HepG2 (cell line): ENCODE measurements around the gene GRIN3B. TPM values are rescaled to one million over a fixed set of nuclear protein-coding genes. Genes with fewer than 3 reads are reported as not detected.
A peak's percentile ranks its signal among the peaks of the same experiment; 100 is the strongest.

Experiments used
- CREB1 ChIP-seq, 2 experiments: fragments of 450-650 bp in 1 of 2; IDR thresholded peaks; 2 replicates each; pipeline ENCODE4 v1.6.1; 2016 to 2017; ENCODE audit warnings: control low read depth in 1 of 2, mild to moderate bottlenecking in 1 of 2, missing compliant biosample characterization in 1 of 2, missing genetic modification characterization in 1 of 2
- DR1 ChIP-seq: sonication (generic); formaldehyde crosslinking; IDR thresholded peaks from 2 replicates; pipeline ENCODE4 v1.8.0; 2021; ENCODE audit warnings: mild to moderate bottlenecking, missing genetic modification reagents, inconsistent platforms
- KLF6 ChIP-seq: IDR thresholded peaks from 2 replicates; pipeline ENCODE4 v1.8.0; 2016; ENCODE audit warnings: missing biosample characterization, missing genetic modification reagents
- MEIS1 ChIP-seq: sonication (generic); formaldehyde crosslinking; IDR thresholded peaks from 2 replicates; pipeline ENCODE4 v1.9.0; 2021; ENCODE audit warnings: mild to moderate bottlenecking, missing genetic modification reagents, moderate library complexity, borderline replicate concordance
- RARA ChIP-seq: IDR thresholded peaks from 2 replicates; pipeline ENCODE4 v1.6.1; 2016; ENCODE audit warnings: missing genetic modification reagents, missing compliant biosample characterization
- SIX4 ChIP-seq: sonication (generic); formaldehyde crosslinking; IDR thresholded peaks from 2 replicates; pipeline ENCODE4 v1.4.0; 2020; ENCODE audit warnings: missing genetic modification reagents
- TBL1XR1 ChIP-seq: fragments of 150-350 bp; IDR thresholded peaks from 2 replicates; pipeline ENCODE4 v1.6.1; 2014; ENCODE audit warnings: borderline replicate concordance, low read length; ENCODE audit not compliant: partially characterized antibody
- ZMYM2 ChIP-seq: sonication (generic); formaldehyde crosslinking; IDR thresholded peaks from 2 replicates; pipeline ENCODE4 v1.8.0; 2022; ENCODE audit warnings: mild to moderate bottlenecking, missing genetic modification reagents
- ZNF143 ChIP-seq: sonication (generic); formaldehyde crosslinking; IDR thresholded peaks from 2 replicates; pipeline ENCODE4 v1.4.0; 2020; ENCODE audit warnings: missing genetic modification reagents
- polyA plus RNA-seq, 8 experiments: library from polyadenylated mRNA; depleted of rRNA in 3 of 8; stranded (reverse) in 7 of 8; unstranded in 1 of 8; fragments of >200 nt; fragmentation: Illumina TruSeq in 4 of 8; extraction: Trizol in 4 of 8; gene quantifications; 2 replicates each; pipeline versions ENCODE4 v1.2.1 to v1.2.3, GENCODE V29; 2011 to 2016; ENCODE audit warnings: low read depth in 4 of 8, missing spikeins in 1 of 8, mixed read lengths in 1 of 8; ENCODE audit not compliant: insufficient read depth in 1 of 8
- total RNA-seq, 5 experiments: library from RNA; depleted of rRNA; stranded (reverse); fragments of >200 nt; fragmentation: Illumina TruSeq; extraction: Trizol; gene quantifications; 2 replicates each; pipeline ENCODE4 v1.2.3, GENCODE V29; 2016; ENCODE audit warnings: low read depth in 1 of 5
- TF ChIP-seq, protein P1 (sequence below): sonication (generic); formaldehyde crosslinking; IDR thresholded peaks from 2 replicates; pipeline ENCODE4 v1.5.0; 2020; ENCODE audit warnings: missing genetic modification reagents, mild to moderate bottlenecking, borderline replicate concordance
- TF ChIP-seq, protein P2 (sequence below): sonication (generic); formaldehyde crosslinking; conservative IDR thresholded peaks from 2 replicates; pipeline ENCODE4 v1.8.0; 2022; ENCODE audit warnings: low read depth, missing genetic modification reagents
- TF ChIP-seq, protein P3 (sequence below): IDR thresholded peaks from 2 replicates; pipeline ENCODE4 v1.6.1; 2018; ENCODE audit warnings: missing genetic modification reagents
- TF ChIP-seq, protein P4 (sequence below): sonication (generic); formaldehyde crosslinking; IDR thresholded peaks from 2 replicates; pipeline ENCODE4 v1.4.0; 2020; ENCODE audit warnings: missing genetic modification reagents, mild to moderate bottlenecking, borderline replicate concordance
- TF ChIP-seq, protein P5 (sequence below): IDR thresholded peaks from 2 replicates; pipeline ENCODE4 v1.6.1; 2016; ENCODE audit warnings: missing compliant biosample characterization, missing genetic modification reagents, borderline replicate concordance
- TF ChIP-seq, protein P6 (sequence below): sonication (generic); formaldehyde crosslinking; IDR thresholded peaks from 2 replicates; pipeline ENCODE4 v1.4.0; 2020; ENCODE audit warnings: low read depth, missing genetic modification reagents

GRIN3B gene
- total and polyA plus RNA-seq, 2 of the 13 experiments (the other 11 are each of a cell fraction or from before 2014, with no cell fraction given) = 0.07 to 0.20 TPM

DNA sequence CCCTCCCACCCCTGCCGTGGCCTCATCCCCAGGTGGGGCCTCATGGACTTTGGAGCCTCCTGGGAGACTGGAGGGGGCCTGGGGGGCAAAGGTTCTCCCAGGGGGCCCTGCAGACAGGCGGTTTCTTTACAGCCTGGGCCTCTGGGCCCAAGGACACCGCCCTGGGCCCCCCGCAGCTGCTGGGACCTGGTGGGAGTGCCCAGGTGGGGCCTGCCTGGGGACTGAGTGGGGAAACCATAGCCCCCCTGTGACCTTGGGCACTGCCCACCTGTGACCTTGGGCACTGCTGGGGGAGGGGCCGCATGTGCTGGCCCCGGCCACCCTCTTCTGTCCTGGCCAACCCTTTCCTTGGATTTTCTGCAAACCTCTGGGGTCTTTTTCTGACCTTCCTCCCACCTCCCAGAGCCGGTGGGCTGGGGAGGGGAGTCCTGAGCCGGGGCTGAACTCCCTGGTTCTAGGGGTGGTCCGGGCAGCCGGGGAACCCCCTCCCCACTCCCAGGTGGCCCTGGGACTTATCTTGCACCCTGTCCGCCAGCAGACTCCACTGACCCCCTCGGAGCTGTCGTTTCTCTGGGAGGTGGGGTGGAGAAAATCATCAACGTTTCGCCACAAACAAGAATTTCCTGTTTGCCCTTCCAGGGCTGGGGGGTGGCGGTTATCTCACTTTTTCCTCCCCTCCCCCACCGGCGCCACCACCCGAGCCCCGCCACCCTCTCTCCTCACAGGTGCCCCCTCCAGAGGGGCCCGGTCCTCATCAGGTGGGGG, 47.4 kb upstream of the GRIN3B start (continued):
- TF ChIP-seq ZMYM2 (CRISPR knock-in tag) (no peak), SIX4 (CRISPR knock-in tag) (peak; percentile 27; the same call in 1 of the 2 replicates), ZNF143 (peak; percentile 72), MEIS1 (CRISPR knock-in tag) (peak; percentile 66; the same call in 1 of the 2 replicates), CREB1 (IDR thresholded peaks at IDR 0.05) (no peak), CREB1 (CRISPR knock-in tag; IDR thresholded peaks at IDR 0.05) (peak; percentile 77; the same call in 1 of the 2 replicates), KLF6 (peak; percentile 87), DR1 (CRISPR knock-in tag) (no peak; the same call in 1 of the 2 replicates), TBL1XR1 (peak; percentile 79), RARA (CRISPR knock-in tag) (peak; percentile 93)
- TF ChIP-seq, protein P1, sequence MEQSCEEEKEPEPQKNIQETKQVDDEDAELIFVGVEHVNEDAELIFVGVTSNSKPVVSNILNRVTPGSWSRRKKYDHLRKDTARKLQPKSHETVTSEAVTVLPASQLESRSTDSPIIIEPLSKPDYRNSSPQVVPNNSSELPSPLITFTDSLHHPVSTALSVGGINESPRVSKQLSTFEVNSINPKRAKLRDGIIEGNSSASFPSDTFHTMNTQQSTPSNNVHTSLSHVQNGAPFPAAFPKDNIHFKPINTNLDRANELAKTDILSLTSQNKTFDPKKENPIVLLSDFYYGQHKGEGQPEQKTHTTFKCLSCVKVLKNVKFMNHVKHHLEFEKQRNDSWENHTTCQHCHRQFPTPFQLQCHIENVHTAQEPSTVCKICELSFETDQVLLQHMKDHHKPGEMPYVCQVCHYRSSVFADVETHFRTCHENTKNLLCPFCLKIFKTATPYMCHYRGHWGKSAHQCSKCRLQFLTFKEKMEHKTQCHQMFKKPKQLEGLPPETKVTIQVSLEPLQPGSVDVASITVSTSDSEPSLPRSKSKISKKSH (CRISPR knock-in tag) = peak; percentile 69
- TF ChIP-seq, protein P2, sequence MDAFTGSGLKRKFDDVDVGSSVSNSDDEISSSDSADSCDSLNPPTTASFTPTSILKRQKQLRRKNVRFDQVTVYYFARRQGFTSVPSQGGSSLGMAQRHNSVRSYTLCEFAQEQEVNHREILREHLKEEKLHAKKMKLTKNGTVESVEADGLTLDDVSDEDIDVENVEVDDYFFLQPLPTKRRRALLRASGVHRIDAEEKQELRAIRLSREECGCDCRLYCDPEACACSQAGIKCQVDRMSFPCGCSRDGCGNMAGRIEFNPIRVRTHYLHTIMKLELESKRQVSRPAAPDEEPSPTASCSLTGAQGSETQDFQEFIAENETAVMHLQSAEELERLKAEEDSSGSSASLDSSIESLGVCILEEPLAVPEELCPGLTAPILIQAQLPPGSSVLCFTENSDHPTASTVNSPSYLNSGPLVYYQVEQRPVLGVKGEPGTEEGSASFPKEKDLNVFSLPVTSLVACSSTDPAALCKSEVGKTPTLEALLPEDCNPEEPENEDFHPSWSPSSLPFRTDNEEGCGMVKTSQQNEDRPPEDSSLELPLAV = no peak
- TF ChIP-seq, protein P3, sequence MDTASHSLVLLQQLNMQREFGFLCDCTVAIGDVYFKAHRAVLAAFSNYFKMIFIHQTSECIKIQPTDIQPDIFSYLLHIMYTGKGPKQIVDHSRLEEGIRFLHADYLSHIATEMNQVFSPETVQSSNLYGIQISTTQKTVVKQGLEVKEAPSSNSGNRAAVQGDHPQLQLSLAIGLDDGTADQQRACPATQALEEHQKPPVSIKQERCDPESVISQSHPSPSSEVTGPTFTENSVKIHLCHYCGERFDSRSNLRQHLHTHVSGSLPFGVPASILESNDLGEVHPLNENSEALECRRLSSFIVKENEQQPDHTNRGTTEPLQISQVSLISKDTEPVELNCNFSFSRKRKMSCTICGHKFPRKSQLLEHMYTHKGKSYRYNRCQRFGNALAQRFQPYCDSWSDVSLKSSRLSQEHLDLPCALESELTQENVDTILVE (CRISPR knock-in tag) = peak; percentile 76
- TF ChIP-seq, protein P4, sequence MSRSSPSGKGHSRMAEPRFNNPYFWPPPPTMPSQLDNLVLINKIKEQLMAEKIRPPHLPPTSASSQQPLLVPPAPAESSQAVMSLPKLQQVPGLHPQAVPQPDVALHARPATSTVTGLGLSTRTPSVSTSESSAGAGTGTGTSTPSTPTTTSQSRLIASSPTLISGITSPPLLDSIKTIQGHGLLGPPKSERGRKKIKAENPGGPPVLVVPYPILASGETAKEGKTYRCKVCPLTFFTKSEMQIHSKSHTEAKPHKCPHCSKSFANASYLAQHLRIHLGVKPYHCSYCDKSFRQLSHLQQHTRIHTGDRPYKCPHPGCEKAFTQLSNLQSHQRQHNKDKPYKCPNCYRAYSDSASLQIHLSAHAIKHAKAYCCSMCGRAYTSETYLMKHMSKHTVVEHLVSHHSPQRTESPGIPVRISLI (CRISPR knock-in tag) = peak; percentile 35; the same call in 1 of the 2 replicates
- TF ChIP-seq, protein P5, sequence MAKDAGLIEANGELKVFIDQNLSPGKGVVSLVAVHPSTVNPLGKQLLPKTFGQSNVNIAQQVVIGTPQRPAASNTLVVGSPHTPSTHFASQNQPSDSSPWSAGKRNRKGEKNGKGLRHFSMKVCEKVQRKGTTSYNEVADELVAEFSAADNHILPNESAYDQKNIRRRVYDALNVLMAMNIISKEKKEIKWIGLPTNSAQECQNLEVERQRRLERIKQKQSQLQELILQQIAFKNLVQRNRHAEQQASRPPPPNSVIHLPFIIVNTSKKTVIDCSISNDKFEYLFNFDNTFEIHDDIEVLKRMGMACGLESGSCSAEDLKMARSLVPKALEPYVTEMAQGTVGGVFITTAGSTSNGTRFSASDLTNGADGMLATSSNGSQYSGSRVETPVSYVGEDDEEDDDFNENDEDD = peak; percentile 10; the same call in 1 of the 2 replicates
- TF ChIP-seq, protein P6, sequence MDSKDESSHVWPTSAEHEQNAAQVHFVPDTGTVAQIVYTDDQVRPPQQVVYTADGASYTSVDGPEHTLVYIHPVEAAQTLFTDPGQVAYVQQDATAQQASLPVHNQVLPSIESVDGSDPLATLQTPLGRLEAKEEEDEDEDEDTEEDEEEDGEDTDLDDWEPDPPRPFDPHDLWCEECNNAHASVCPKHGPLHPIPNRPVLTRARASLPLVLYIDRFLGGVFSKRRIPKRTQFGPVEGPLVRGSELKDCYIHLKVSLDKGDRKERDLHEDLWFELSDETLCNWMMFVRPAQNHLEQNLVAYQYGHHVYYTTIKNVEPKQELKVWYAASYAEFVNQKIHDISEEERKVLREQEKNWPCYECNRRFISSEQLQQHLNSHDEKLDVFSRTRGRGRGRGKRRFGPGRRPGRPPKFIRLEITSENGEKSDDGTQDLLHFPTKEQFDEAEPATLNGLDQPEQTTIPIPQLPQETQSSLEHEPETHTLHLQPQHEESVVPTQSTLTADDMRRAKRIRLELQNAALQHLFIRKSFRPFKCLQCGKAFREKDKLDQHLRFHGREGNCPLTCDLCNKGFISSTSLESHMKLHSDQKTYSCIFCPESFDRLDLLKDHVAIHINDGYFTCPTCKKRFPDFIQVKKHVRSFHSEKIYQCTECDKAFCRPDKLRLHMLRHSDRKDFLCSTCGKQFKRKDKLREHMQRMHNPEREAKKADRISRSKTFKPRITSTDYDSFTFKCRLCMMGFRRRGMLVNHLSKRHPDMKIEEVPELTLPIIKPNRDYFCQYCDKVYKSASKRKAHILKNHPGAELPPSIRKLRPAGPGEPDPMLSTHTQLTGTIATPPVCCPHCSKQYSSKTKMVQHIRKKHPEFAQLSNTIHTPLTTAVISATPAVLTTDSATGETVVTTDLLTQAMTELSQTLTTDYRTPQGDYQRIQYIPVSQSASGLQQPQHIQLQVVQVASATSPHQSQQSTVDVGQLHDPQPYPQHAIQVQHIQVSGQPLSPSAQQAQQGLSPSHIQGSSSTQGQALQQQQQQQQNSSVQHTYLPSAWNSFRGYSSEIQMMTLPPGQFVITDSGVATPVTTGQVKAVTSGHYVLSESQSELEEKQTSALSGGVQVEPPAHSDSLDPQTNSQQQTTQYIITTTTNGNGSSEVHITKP (CRISPR knock-in tag) = peak; percentile 90
